Large intestine (tissue), 3 donors: ENCODE measurements around the gene PPIL6. TPM values are rescaled to one million over a fixed set of nuclear protein-coding genes. Genes with fewer than 3 reads are reported as not detected.
"Not testable (repeated sequence)": the region's sequence is repeated elsewhere in the genome, so short reads cannot be mapped to it uniquely, and the experiment has no call there.

Experiments
- DNase-seq, 2 donors: peaks; one replicate each; pipeline versions ENCODE4 v3.0.0 to v3.0.0-alpha.2; 2013
- H3K27ac ChIP-seq: one replicate; pipeline ENCODE4 v1.5.1; 2013; ENCODE audit warnings: low read length
- H3K27me3 ChIP-seq: 2 replicates; pipeline ENCODE4 v1.6.1; 2013; ENCODE audit warnings: low read length; ENCODE audit not compliant: control insufficient read depth, insufficient read depth
- H3K36me3 ChIP-seq: 2 replicates; pipeline ENCODE4 v1.6.1; 2013; ENCODE audit warnings: low read length; ENCODE audit not compliant: control insufficient read depth, insufficient read depth
- H3K4me1 ChIP-seq: one replicate; pipeline ENCODE4 v1.6.1; 2013; ENCODE audit warnings: low read length; ENCODE audit not compliant: control insufficient read depth, insufficient read depth
- H3K4me3 ChIP-seq: one replicate; pipeline ENCODE4 v1.5.1; 2013; ENCODE audit warnings: low read length
- H3K9me3 ChIP-seq: one replicate; pipeline ENCODE4 v1.6.1; 2013; ENCODE audit warnings: mild to moderate bottlenecking, low read depth, low read length, moderate library complexity; ENCODE audit not compliant: control insufficient read depth
- whole genome bisulfite sequencing: methylation state at CpG from one replicate; pipeline ENCODE4 v1.1.5; 2013; ENCODE audit warnings: low lambda C conversion rate; ENCODE audit not compliant: insufficient coverage; 5-methylcytosine and 5-hydroxymethylcytosine counted together
- polyA plus RNA-seq: library from polyadenylated mRNA; unstranded; fragments of 120-200 nt; gene quantifications from one replicate; pipeline ENCODE4 v1.2.1, GENCODE V29; 2013

The PPIL6 gene
- polyA plus RNA-seq, 1 donor, result 3.8 TPM

- peaks cover 6% of the 10 kb centered on the region for H3K4me1 ChIP-seq
- H3K9me3 ChIP-seq, result no peaks in the 10 kb centered on the region
- WGBS, result 88% methylated on average over 1 of the region's 5 CpGs
- H3K27ac ChIP-seq, result no peak overlapping the region
- no peak for DNase-seq
- H3K4me3 ChIP-seq, result no peak overlapping the region
- no peaks in the 10 kb centered on the region for H3K27me3 ChIP-seq
- H3K36me3 ChIP-seq, result peaks cover 78% of the 10 kb centered on the region
Measured at GRCh38 chr6:109469591-109470189, 29.3 kb upstream of the PPIL6 start.

GRCh38 chr6:109467696-109468095 is 27.3 kb upstream of the PPIL6 start:
- Histone ChIP-seq H3K27me3 (no peaks in the 10 kb centered on the region), H3K4me1 (peaks cover 6% of the 10 kb centered on the region), H3K9me3 (no peaks in the 10 kb centered on the region), H3K4me3 (no peak overlapping the region), H3K27ac (no peak overlapping the region), H3K36me3 (peaks cover 63% of the 10 kb centered on the region)
- DNase-seq, result no peak
- no CpG with 5 or more reads among the region's 6 CpGs for WGBS

- Histone ChIP-seq H3K4me3 (no peak overlapping the region), H3K27me3 (no peaks in the 10 kb centered on the region), H3K36me3 (peaks cover 54% of the 10 kb centered on the region), H3K4me1 (peaks cover 6% of the 10 kb centered on the region), H3K27ac (peak overlapping the region; percentile 71), H3K9me3 (no peaks in the 10 kb centered on the region)
- WGBS, result no CpG with 5 or more reads among the region's 7 CpGs
- peak; percentile 49 to 68 for DNase-seq
Measured at GRCh38 chr6:109466212-109466923, 25.9 kb upstream of the PPIL6 start.

DNA sequence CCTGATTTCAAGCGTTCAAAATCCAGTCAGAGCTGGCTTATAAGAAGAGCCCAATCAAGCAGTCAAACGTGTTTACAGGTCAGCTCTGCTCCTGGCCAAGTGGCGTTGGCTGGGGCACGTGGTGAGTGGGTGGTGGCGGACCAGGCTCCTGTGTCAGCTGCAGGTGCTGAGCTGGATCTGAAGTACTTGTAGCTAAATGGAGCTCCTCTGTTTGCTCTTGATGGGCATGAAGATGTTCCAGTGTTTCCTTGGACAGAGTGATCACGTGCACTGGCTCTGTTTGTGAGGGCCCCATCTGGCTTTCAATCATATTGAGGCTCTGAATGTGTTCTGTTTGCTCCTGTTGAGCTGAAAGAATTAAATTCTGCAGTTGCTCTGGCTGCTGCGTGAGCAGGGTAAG is 25.3 kb upstream of the PPIL6 start:
- Histone ChIP-seq H3K4me1 (peaks cover 6% of the 10 kb centered on the region), H3K27me3 (no peaks in the 10 kb centered on the region), H3K4me3 (no peak overlapping the region), H3K9me3 (no peaks in the 10 kb centered on the region), H3K27ac (peak overlapping the region; percentile 71), H3K36me3 (peaks cover 50% of the 10 kb centered on the region)
- no CpG with 5 or more reads among the region's 7 CpGs for WGBS
- DNase-seq, result peak in 1 of 2 donors; percentile 63

- Histone ChIP-seq H3K4me3 (no peak overlapping the region), H3K36me3 (peaks cover 19% of the 10 kb centered on the region), H3K9me3 (no peaks in the 10 kb centered on the region), H3K27me3 (no peaks in the 10 kb centered on the region), H3K4me1 (peaks cover 22% of the 10 kb centered on the region), H3K27ac (no peak overlapping the region)
- WGBS, result no CpG with 5 or more reads among the region's 1 CpG
- DNase-seq, result no peak
Measured at GRCh38 chr6:109461733-109462526, 21.5 kb upstream of the PPIL6 start.

GRCh38 chr6:109461205-109461604 is 20.8 kb upstream of the PPIL6 start:
- H3K9me3 ChIP-seq, H3K27ac ChIP-seq, DNase-seq, H3K4me3 ChIP-seq, H3K27me3 ChIP-seq: not testable (repeated sequence)
- WGBS, result no CpG with 5 or more reads among the region's 1 CpG
- peaks cover 24% of the 10 kb centered on the region for H3K4me1 ChIP-seq
- H3K36me3 ChIP-seq, result peaks cover 18% of the 10 kb centered on the region

- Histone ChIP-seq H3K4me3 (no peak overlapping the region), H3K9me3 (no peaks in the 10 kb centered on the region), H3K27ac (peak overlapping the region; percentile 22), H3K36me3 (peaks cover 11% of the 10 kb centered on the region), H3K27me3 (no peaks in the 10 kb centered on the region), H3K4me1 (peaks cover 19% of the 10 kb centered on the region)
- no CpG with 5 or more reads among the region's 3 CpGs for WGBS
- peak in 1 of 2 donors; percentile 35 for DNase-seq
Measured at GRCh38 chr6:109460161-109460829, 19.9 kb upstream of the PPIL6 start.

DNA sequence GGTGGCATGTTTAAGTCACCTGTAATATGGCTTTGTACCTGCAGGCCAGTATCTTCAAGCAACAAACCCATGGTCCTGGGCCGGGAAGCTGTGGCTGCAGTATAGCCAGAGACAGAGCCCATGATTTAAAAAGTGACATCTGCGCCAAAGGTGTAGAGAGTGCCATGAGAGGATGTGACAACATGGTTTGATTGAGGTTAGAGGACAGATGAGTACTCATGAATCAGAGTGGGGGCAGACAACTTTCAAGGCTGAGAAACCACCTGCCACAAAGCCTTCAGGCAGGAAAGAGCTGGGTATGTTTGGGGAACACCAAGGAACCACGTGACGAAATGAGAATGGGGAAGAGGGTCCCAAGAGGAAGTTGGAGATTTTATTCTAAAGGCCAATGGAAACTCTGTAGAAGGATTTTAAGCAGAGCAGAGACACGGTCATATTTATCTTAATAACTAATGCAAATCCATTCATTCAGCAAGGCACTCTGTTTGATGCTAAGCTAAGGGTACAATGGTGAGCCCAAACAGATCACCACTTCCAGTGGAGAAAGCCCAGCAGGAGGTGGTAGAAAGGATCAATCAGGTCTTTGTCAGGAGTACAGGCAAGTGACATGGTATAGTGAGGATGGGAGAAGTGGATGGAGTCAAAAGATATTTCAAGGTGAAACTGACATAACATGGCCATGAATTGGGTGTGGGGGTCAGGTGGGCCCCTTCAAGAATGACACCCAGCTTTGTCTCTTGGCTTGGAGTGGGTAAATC is 18.5 kb upstream of the PPIL6 start:
- WGBS, result 75% methylated on average over 1 of the region's 5 CpGs
- DNase-seq, result no peak
- H3K36me3 ChIP-seq, result peaks cover 7% of the 10 kb centered on the region
- no peak overlapping the region for H3K27ac ChIP-seq
- H3K4me3 ChIP-seq, result no peak overlapping the region
- no peaks in the 10 kb centered on the region for H3K27me3 ChIP-seq
- H3K4me1 ChIP-seq, result peaks cover 25% of the 10 kb centered on the region
- no peaks in the 10 kb centered on the region for H3K9me3 ChIP-seq

DNA sequence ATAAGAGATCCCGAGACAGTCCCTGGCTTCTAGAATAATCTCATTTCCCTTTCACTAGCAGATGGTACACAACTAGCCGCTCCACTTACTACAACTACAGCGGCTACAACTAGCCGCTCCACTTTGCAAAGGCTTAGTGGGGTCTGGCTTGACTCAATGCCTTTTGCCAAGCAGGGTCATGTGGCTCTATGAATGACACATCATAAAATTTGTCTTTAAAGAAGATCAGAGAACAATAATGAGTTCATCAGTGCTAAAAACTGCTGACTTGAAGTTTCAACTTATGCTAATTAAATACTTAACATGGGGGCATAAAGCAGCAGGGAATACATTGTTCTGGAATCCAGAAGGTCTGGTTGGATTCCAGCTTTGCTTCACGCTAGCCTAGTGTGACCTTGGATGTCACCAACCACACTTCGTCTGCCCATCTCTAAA is 17.2 kb upstream of the PPIL6 start:
- no peak overlapping the region for H3K4me3 ChIP-seq
- no peaks in the 10 kb centered on the region for H3K27me3 ChIP-seq
- WGBS, result no CpG with 5 or more reads among the region's 6 CpGs
- peak overlapping the region; percentile 91 for H3K27ac ChIP-seq
- DNase-seq, result no peak
- peaks cover 19% of the 10 kb centered on the region for H3K36me3 ChIP-seq
- H3K9me3 ChIP-seq, result peaks cover 3% of the 10 kb centered on the region
- H3K4me1 ChIP-seq, result peaks cover 31% of the 10 kb centered on the region
